K562 (cell line): ENCODE measurements around the gene GDF7. TPM values are rescaled to one million over a fixed set of nuclear protein-coding genes. Genes with fewer than 3 reads are reported as not detected.
A peak's percentile ranks its signal among the peaks of the same experiment; 100 is the strongest.

Experiments
- ATAC-seq: fragments of 200-7000 bp; cut with Tn5 transposase; 3 replicates; pipeline ENCODE4 v1.9.1; 2020; ENCODE audit warnings: moderate library complexity
- BruUV-seq: library from RNA; stranded (reverse); fragments of 400-500 nt; replicated peaks from 2 replicates; lab custom pipeline; 2021; lab: Mats Ljungman, UMichigan
- CTCF ChIA-PET: fragments of 300-600 bp; formaldehyde crosslinking; extraction: SDS; loops from one replicate; lab custom pipeline; 2021; ENCODE audit warnings: low intra/inter-chr PET ratio; lab: Yijun Ruan, JAX
- POLR2A ChIA-PET: fragments of 300-600, 350-650 bp; sonication (Branson Sonifier 250); formaldehyde crosslinking; extraction: SDS; loops from one replicate; lab custom pipeline; 2021; ENCODE audit warnings: antibody characterized with exemption, inconsistent platforms; lab: Yijun Ruan, JAX
- DNase-seq, 4 experiments: peaks; one replicate each; pipeline versions ENCODE4 v3.0.0 to v3.0.0-alpha.2; 2011 to 2018; ENCODE audit warnings: low spot score in 3 of 4, mixed read lengths in 3 of 4; ENCODE audit errors: extremely low read depth in 1 of 4
- FAIRE-seq: peaks from 2 replicates; lab custom pipeline; 2011; peaks lifted over from hg19 to GRCh38; lab: Jason Lieb, UNC
- H2AFZ ChIP-seq: 2 replicates; pipeline ENCODE4 v1.6.0; 2011; ENCODE audit warnings: low read depth, low read length, control low read depth, inconsistent platforms
- H3K27ac ChIP-seq: fragments of 200-600 bp; 3 replicates; pipeline ENCODE4 v1.8.0; 2011; ENCODE audit warnings: low read depth, mild to moderate bottlenecking, control low read depth, inconsistent platforms, low read length, moderate library complexity, mixed read lengths; ENCODE audit errors: extremely low read depth
- H3K27me3 ChIP-seq, 2 experiments: fragments of 300-600 bp in 1 of 2; 2 replicates in 1 of 2; 3 replicates in 1 of 2; pipeline versions ENCODE4 v1.6.0 to v1.8.0; 2011; ENCODE audit warnings: inconsistent platforms in 2 of 2, low read length in 2 of 2, mild to moderate bottlenecking in 1 of 2, mixed read lengths in 1 of 2, moderate library complexity in 1 of 2; ENCODE audit not compliant: control insufficient read depth in 2 of 2, insufficient read depth in 2 of 2
- H3K36me3 ChIP-seq: fragments of 300-600 bp; 3 replicates; pipeline ENCODE4 v1.8.0; 2011; ENCODE audit warnings: mild to moderate bottlenecking, low read length, inconsistent platforms; ENCODE audit not compliant: control insufficient read depth, insufficient read depth
- H3K4me1 ChIP-seq, 2 experiments: fragments of 200-600 bp in 1 of 2; replicated peaks in 1 of 2; 2 replicates in 1 of 2; 3 replicates in 1 of 2; pipeline versions ENCODE4 v1.5.1 to v1.8.0; 2011; ENCODE audit warnings: inconsistent platforms in 2 of 2, low read length in 2 of 2, mild to moderate bottlenecking in 1 of 2, mixed read lengths in 1 of 2, moderate library complexity in 1 of 2; ENCODE audit not compliant: control insufficient read depth in 2 of 2, insufficient read depth in 2 of 2
- H3K4me2 ChIP-seq: 2 replicates; pipeline ENCODE4 v1.6.1; 2011; ENCODE audit warnings: low read length, control low read depth, inconsistent platforms, mixed read lengths; ENCODE audit not compliant: insufficient read depth
- H3K4me3 ChIP-seq: fragments of 200-600 bp; sonication (generic), shearing (Covaris generic); 2 replicates; pipeline ENCODE4 v1.5.1; 2016; ENCODE audit warnings: control low read depth, inconsistent platforms
- H3K79me2 ChIP-seq: fragments of 200-600 bp; 3 replicates; pipeline ENCODE4 v1.8.0; 2011; ENCODE audit warnings: low read length, inconsistent platforms; ENCODE audit not compliant: control insufficient read depth, insufficient read depth
- H3K9ac ChIP-seq, 2 experiments: 2 replicates each; pipeline versions ENCODE4 v1.6.0 to v1.6.1; 2011; ENCODE audit warnings: low read depth in 2 of 2, low read length in 2 of 2, control low read depth in 1 of 2, inconsistent platforms in 1 of 2, mild to moderate bottlenecking in 1 of 2, mixed read lengths in 1 of 2; ENCODE audit not compliant: insufficient read depth in 1 of 2
- H3K9me1 ChIP-seq: one replicate; pipeline ENCODE4 v1.6.0; 2011; ENCODE audit warnings: inconsistent platforms, mild to moderate bottlenecking, low read length, moderate library complexity; ENCODE audit not compliant: control insufficient read depth, insufficient read depth
- H3K9me3 ChIP-seq: replicated peaks from 2 replicates; pipeline ENCODE4 v1.5.1; 2011; ENCODE audit warnings: low read depth, low read length, inconsistent platforms; ENCODE audit not compliant: control insufficient read depth, insufficient read depth
- H4K20me1 ChIP-seq: replicated peaks from 2 replicates; pipeline ENCODE4 v1.6.1; 2011; ENCODE audit warnings: low read length, inconsistent platforms, mixed read lengths; ENCODE audit not compliant: control insufficient read depth, insufficient read depth
- FOXJ2 ChIP-seq: fragments of 200-800 bp; sonication (Bioruptor generic); IDR thresholded peaks from 2 replicates; pipeline ENCODE4 v1.6.1; 2016; ENCODE audit warnings: missing genetic modification characterization, missing compliant biosample characterization
- JUNB ChIP-seq: fragments of 450-650 bp; formaldehyde crosslinking; conservative IDR thresholded peaks from 2 replicates; pipeline ENCODE4 v1.4.0; 2020; ENCODE audit warnings: mild to moderate bottlenecking
- NFATC3 ChIP-seq: fragments of 450-650 bp; IDR thresholded peaks from 2 replicates; pipeline ENCODE4 v1.6.1; 2017; ENCODE audit warnings: mild to moderate bottlenecking
- RAD21 ChIP-seq, 2 experiments: fragments of 250-450 bp in 1 of 2; fragments of 450-650 bp in 1 of 2; sonication (Bioruptor Pico) in 1 of 2; formaldehyde crosslinking in 1 of 2; IDR thresholded peaks in 1 of 2; conservative IDR thresholded peaks in 1 of 2; 2 replicates each; pipeline versions ENCODE4 v1.4.0 to v1.8.0; 2020 to 2022; ENCODE audit warnings: mild to moderate bottlenecking in 2 of 2, moderate library complexity in 1 of 2
- SMAD1 ChIP-seq: fragments of 150-350 bp; IDR thresholded peaks from 2 replicates; pipeline ENCODE4 v1.6.1; 2014; ENCODE audit warnings: low read length, low read depth; ENCODE audit not compliant: partially characterized antibody
- ZC3H8 ChIP-seq: fragments of 450-650 bp; IDR thresholded peaks from 2 replicates; pipeline ENCODE4 v1.6.1; 2017
- ZNF140 ChIP-seq: fragments of 250-450 bp; sonication (Bioruptor Pico); IDR thresholded peaks from 2 replicates; pipeline ENCODE4 v1.8.0; 2021; ENCODE audit warnings: moderate library complexity, mild to moderate bottlenecking, inconsistent platforms
- ZNF282 ChIP-seq: sonication (generic); formaldehyde crosslinking; IDR thresholded peaks from 2 replicates; pipeline ENCODE4 v1.8.1; 2023; ENCODE audit warnings: missing genetic modification reagents
- in situ Hi-C: fragments of 300-500 bp; cut with MboI; formaldehyde crosslinking; loops from 4 replicates; pipeline ENCODE4 v1.15.0; 2018; ENCODE audit warnings: inconsistent platforms, mixed read lengths
- intact Hi-C: fragments of 100-400 bp; cut with micrococcal nuclease; formaldehyde crosslinking; loops from 2 replicates; pipeline ENCODE4 v1.14.2; 2022
- polyA plus RNA-seq, 8 experiments: library from polyadenylated mRNA; depleted of rRNA in 4 of 8; stranded (reverse) in 5 of 8; unstranded in 3 of 8; fragments of >200 nt; fragmentation: Nextera tagmentation in 2 of 8; fragmentation: Illumina TruSeq in 1 of 8; extraction: Ambion mirVana in 2 of 8; extraction: Trizol in 1 of 8; gene quantifications; 2 replicates each; pipeline versions ENCODE4 v1.2.1 to v1.2.3, GENCODE V29; 2011 to 2014; ENCODE audit warnings: inconsistent platforms in 1 of 8, missing spikeins in 1 of 8
- total RNA-seq, 7 experiments: library from RNA; depleted of rRNA in 6 of 7; stranded (reverse); fragments of >200 nt in 6 of 7; fragmentation: Illumina TruSeq in 2 of 7; extraction: Trizol in 2 of 7; gene quantifications; 2 replicates each; pipeline versions ENCODE4 v1.2.1 to v1.2.3, GENCODE V29; 2011 to 2021; ENCODE audit warnings: low replicate concordance in 1 of 7
- TF ChIP-seq, protein P1 (sequence below): fragments of 250-450 bp; sonication (Bioruptor Pico); IDR thresholded peaks from 2 replicates; pipeline ENCODE4 v1.4.0; 2020; ENCODE audit warnings: mild to moderate bottlenecking, moderate library complexity

The GDF7 gene
- total and polyA plus RNA-seq, 9 of the 15 experiments (the other 6 are each of a cell fraction or from before 2014, with no cell fraction given): 0.01 TPM; not detected in 7

DNA sequence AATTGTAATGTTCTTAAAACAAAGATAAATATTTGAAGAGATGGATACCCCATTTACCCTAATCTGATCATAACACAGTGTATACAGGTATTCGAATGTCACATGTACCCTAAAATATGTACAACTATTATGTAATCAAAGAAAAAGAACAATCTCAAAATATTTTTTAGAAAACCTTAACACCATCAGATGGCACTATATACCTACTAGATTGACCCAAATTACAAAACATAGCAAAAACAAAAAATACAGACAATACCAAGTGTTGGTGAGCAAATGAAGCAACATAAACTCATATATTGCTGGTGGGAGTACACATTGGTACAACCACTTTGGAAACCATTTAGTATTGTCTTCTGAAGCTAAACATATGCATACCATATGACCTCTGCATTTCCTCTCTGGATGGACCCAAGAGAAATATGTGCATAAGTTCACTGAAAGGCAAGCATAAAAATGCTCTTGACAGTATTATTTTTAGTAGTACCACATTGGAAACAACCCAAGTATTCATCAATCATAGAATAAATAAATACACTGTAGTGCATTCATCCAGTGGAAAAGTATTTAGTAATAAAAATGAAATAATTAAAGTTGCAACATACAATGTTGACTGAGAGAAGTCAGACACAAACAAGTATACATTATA, 55.8 kb downstream of the GDF7 start (continued):
- TF ChIP-seq, protein P1, sequence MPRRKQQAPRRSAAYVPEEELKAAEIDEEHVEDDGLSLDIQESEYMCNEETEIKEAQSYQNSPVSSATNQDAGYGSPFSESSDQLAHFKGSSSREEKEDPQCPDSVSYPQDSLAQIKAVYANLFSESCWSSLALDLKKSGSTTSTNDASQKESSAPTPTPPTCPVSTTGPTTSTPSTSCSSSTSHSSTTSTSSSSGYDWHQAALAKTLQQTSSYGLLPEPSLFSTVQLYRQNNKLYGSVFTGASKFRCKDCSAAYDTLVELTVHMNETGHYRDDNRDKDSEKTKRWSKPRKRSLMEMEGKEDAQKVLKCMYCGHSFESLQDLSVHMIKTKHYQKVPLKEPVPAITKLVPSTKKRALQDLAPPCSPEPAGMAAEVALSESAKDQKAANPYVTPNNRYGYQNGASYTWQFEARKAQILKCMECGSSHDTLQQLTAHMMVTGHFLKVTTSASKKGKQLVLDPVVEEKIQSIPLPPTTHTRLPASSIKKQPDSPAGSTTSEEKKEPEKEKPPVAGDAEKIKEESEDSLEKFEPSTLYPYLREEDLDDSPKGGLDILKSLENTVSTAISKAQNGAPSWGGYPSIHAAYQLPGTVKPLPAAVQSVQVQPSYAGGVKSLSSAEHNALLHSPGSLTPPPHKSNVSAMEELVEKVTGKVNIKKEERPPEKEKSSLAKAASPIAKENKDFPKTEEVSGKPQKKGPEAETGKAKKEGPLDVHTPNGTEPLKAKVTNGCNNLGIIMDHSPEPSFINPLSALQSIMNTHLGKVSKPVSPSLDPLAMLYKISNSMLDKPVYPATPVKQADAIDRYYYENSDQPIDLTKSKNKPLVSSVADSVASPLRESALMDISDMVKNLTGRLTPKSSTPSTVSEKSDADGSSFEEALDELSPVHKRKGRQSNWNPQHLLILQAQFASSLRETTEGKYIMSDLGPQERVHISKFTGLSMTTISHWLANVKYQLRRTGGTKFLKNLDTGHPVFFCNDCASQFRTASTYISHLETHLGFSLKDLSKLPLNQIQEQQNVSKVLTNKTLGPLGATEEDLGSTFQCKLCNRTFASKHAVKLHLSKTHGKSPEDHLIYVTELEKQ (CRISPR knock-in tag): no peak
- TF ChIP-seq SMAD1: no peak
- TF ChIP-seq RAD21 (CRISPR knock-in tag; conservative IDR thresholded peaks at IDR 0.05 in 1 of 2, IDR thresholded peaks at IDR 0.05 in 1 of 2): peak in 1 of 2 experiments; percentile 21; a peak in 1 of 4 replicates
- TF ChIP-seq, all 486 proteins: peak for 4

DNA sequence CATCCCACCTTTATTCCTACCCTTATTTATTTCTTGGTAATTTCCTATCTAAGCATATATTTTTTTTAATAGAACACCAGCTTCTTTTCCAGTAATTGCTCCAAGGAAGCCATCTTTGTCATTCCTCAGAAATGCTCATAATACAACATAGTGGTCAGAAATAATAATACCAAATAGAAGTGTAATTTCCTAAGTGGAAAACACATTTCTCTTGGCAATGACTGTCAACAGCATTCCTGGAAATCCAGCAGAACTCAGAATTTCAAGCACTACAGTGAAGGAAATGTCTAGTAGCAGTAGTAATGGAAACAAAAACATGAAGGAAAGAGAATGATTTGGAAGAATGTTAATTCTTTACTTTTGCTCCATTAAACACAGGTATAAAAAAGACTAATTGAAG, 56.6 kb downstream of the GDF7 start:
- POLR2A ChIA-PET: interaction anchor here (0.6 kb wide), 1 partner anchor 471 kb away, joined by 3 read pairs; no protein-coding TSS in a partner anchor
- Histone ChIP-seq H3K4me1 (no peaks in the 10 kb centered on the region), H3K79me2 (peaks cover 5% of the 10 kb centered on the region; the same call in 1 of the 3 replicates), H3K9me1 (no peaks in the 10 kb centered on the region), H3K9me3 (no peaks in the 10 kb centered on the region), H3K4me2 (no peak overlapping the region), H3K4me3 (no peak overlapping the region), H2AFZ (no peak overlapping the region), H4K20me1 (no peaks in the 10 kb centered on the region), H3K27me3 (no peaks in the 10 kb centered on the region), H3K9ac (no peak overlapping the region), H3K27ac (no peak overlapping the region), H3K36me3 (no peaks in the 10 kb centered on the region; the same call in 1 of the 3 replicates)
- CTCF ChIA-PET: interaction anchor here (0.9 kb wide), 1 partner anchor 240 kb away, joined by 3 read pairs; no protein-coding TSS in a partner anchor
- no TSS peak for BruUV-seq
- ATAC-seq (no peak), DNase-seq (no peak), FAIRE-seq (no peak)
- intact Hi-C loops (no loop called here), in situ Hi-C loops (no loop called here)
- TF ChIP-seq FOXJ2 (tag) (no peak), ZNF140 (no peak), JUNB (no peak), ZC3H8 (no peak), ZNF282 (no peak), NFATC3 (no peak)
